IMR-90 (cell line): ENCODE data around the gene PAX1. TPM values are rescaled to one million over a fixed set of nuclear protein-coding genes. Genes with fewer than 3 reads are reported as not detected.

ENCODE experiments used
- ATAC-seq: fragments of 200-7000 bp; cut with Tn5 transposase; 2 replicates; pipeline ENCODE4 v1.9.1; 2020; ENCODE audit warnings: low read depth, mild to moderate bottlenecking, moderate library complexity
- BruUV-seq: library from RNA; stranded (reverse); fragments of 400-500 nt; replicated peaks from 2 replicates; lab custom pipeline; 2021; lab: Mats Ljungman, UMichigan
- CTCF ChIA-PET: fragments of 300-600 bp; formaldehyde crosslinking; extraction: SDS; loops from one replicate; lab custom pipeline; 2021; ENCODE audit warnings: antibody characterized with exemption; lab: Yijun Ruan, JAX
- POLR2A ChIA-PET: fragments of 300-600 bp; sonication (Branson Sonifier 250); formaldehyde crosslinking; loops from one replicate; lab custom pipeline; 2022; ENCODE audit warnings: antibody characterized with exemption; ENCODE audit not compliant: unreplicated experiment; lab: Charles Lee
- DNase-seq: peaks from one replicate; pipeline ENCODE4 v3.0.0; 2013
- H2AFZ ChIP-seq: replicated peaks from 2 replicates; pipeline ENCODE3; 2013; ENCODE audit warnings: low read length, mild to moderate bottlenecking; ENCODE audit not compliant: poor library complexity
- H2AK5ac ChIP-seq: 2 replicates; pipeline ENCODE4 v1.6.1; 2013; ENCODE audit warnings: low read depth, low read length, inconsistent platforms
- H2AK9ac ChIP-seq: replicated peaks from 2 replicates; pipeline ENCODE3; 2013; ENCODE audit warnings: mild to moderate bottlenecking, low read depth, low read length, moderate library complexity; ENCODE audit not compliant: poor library complexity
- H2BK120ac ChIP-seq: 2 replicates; pipeline ENCODE4 v1.6.1; 2013; ENCODE audit warnings: low read depth, low read length, inconsistent platforms
- H2BK15ac ChIP-seq: 3 replicates; pipeline ENCODE4 v1.6.1; 2013; ENCODE audit warnings: low read depth, low read length, inconsistent platforms
- H2BK20ac ChIP-seq: 2 replicates; pipeline ENCODE4 v1.6.1; 2013; ENCODE audit warnings: low read depth, mild to moderate bottlenecking, inconsistent platforms, low read length, moderate library complexity
- H2BK5ac ChIP-seq: 2 replicates; pipeline ENCODE4 v1.6.1; 2013; ENCODE audit warnings: mild to moderate bottlenecking, low read depth, low read length, inconsistent platforms; ENCODE audit not compliant: poor library complexity, severe bottlenecking
- H3K14ac ChIP-seq: replicated peaks from 2 replicates; pipeline ENCODE4 v1.6.1; 2013; ENCODE audit warnings: low read depth, low read length, inconsistent platforms
- H3K18ac ChIP-seq: 2 replicates; pipeline ENCODE4 v1.6.1; 2013; ENCODE audit warnings: low read depth, low read length, control low read depth
- H3K23ac ChIP-seq: 2 replicates; pipeline ENCODE4 v1.6.1; 2013; ENCODE audit warnings: low read depth, low read length, inconsistent platforms
- H3K27ac ChIP-seq: 2 replicates; pipeline ENCODE4 v1.5.1; 2013; ENCODE audit warnings: mild to moderate bottlenecking, control low read depth, low read length; ENCODE audit not compliant: insufficient read depth
- H3K27me3 ChIP-seq: 2 replicates; pipeline ENCODE4 v1.6.1; 2013; ENCODE audit warnings: low read length; ENCODE audit not compliant: control insufficient read depth, insufficient read depth
- H3K36me3 ChIP-seq: 2 replicates; pipeline ENCODE4 v1.6.1; 2013; ENCODE audit warnings: low read length, mixed read lengths; ENCODE audit not compliant: control insufficient read depth, insufficient read depth
- H3K4ac ChIP-seq: 2 replicates; pipeline ENCODE4 v1.6.1; 2013; ENCODE audit warnings: low read depth, low read length, inconsistent platforms
- H3K4me1 ChIP-seq: 2 replicates; pipeline ENCODE4 v1.6.1; 2013; ENCODE audit warnings: low read length, mixed read lengths; ENCODE audit not compliant: control insufficient read depth, insufficient read depth
- H3K4me2 ChIP-seq: 2 replicates; pipeline ENCODE4 v1.6.1; 2013; ENCODE audit warnings: low read depth, mild to moderate bottlenecking, control low read depth, low read length, moderate library complexity
- H3K4me3 ChIP-seq: 2 replicates; pipeline ENCODE4 v1.5.1; 2013; ENCODE audit warnings: low read depth, mild to moderate bottlenecking, control low read depth, low read length, moderate library complexity; ENCODE audit not compliant: insufficient read depth
- H3K56ac ChIP-seq: 2 replicates; pipeline ENCODE4 v1.6.1; 2013; ENCODE audit warnings: low read length, inconsistent platforms; ENCODE audit not compliant: insufficient read depth; ENCODE audit errors: extremely low read depth
- H3K79me1 ChIP-seq, 2 experiments: 2 replicates each; pipeline ENCODE4 v1.6.1; 2013; ENCODE audit warnings: low read length in 2 of 2, inconsistent platforms in 1 of 2, low read depth in 1 of 2
- H3K9ac ChIP-seq: 2 replicates; pipeline ENCODE4 v1.6.1; 2013; ENCODE audit warnings: low read depth, low read length, control low read depth
- H3K9me1 ChIP-seq: 2 replicates; pipeline ENCODE4 v1.6.1; 2013; ENCODE audit warnings: low read length, inconsistent platforms; ENCODE audit not compliant: insufficient read depth
- H3K9me3 ChIP-seq: 2 replicates; pipeline ENCODE4 v1.6.1; 2013; ENCODE audit warnings: low read length; ENCODE audit not compliant: control insufficient read depth, insufficient read depth
- H4K20me1 ChIP-seq: 2 replicates; pipeline ENCODE4 v1.6.1; 2013; ENCODE audit warnings: low read length, inconsistent platforms; ENCODE audit not compliant: insufficient read depth
- H4K5ac ChIP-seq: 2 replicates; pipeline ENCODE4 v1.6.1; 2013; ENCODE audit warnings: mild to moderate bottlenecking, low read depth, low read length, control low read depth
- H4K8ac ChIP-seq, 2 experiments: 2 replicates each; pipeline ENCODE4 v1.6.1; 2013; ENCODE audit warnings: low read depth in 2 of 2, low read length in 2 of 2, control low read depth in 1 of 2, inconsistent platforms in 1 of 2
- H4K91ac ChIP-seq: 2 replicates; pipeline ENCODE4 v1.6.1; 2013; ENCODE audit warnings: low read depth, low read length, inconsistent platforms; ENCODE audit not compliant: insufficient read depth
- BHLHE40 ChIP-seq: fragments of 150-350 bp; IDR thresholded peaks from 2 replicates; pipeline ENCODE4 v1.6.1; 2016; ENCODE audit warnings: mild to moderate bottlenecking, low read depth, low read length
- CEBPB ChIP-seq: IDR thresholded peaks from 2 replicates; pipeline ENCODE4 v1.6.1; 2012; ENCODE audit warnings: low read depth, low read length, improper control_type of control experiment
- CHD1 ChIP-seq: IDR thresholded peaks from 2 replicates; pipeline ENCODE4 v1.6.1; 2012; ENCODE audit warnings: low read depth, low read length, improper control_type of control experiment
- FOS ChIP-seq: fragments of 150-350 bp; IDR thresholded peaks from 2 replicates; pipeline ENCODE4 v1.6.1; 2016; ENCODE audit warnings: low read depth, low read length
- MAFK ChIP-seq: IDR thresholded peaks from 2 replicates; pipeline ENCODE4 v1.6.1; 2012; ENCODE audit warnings: low read depth, low read length, improper control_type of control experiment
- MXI1 ChIP-seq: IDR thresholded peaks from 2 replicates; pipeline ENCODE4 v1.6.1; 2012; ENCODE audit warnings: low read depth, mild to moderate bottlenecking, low read length, moderate library complexity, borderline replicate concordance
- NFE2L2 ChIP-seq: fragments of 150-350 bp; IDR thresholded peaks from 2 replicates; pipeline ENCODE4 v1.6.1; 2016; ENCODE audit warnings: low read depth, mild to moderate bottlenecking, low read length
- RAD21 ChIP-seq: IDR thresholded peaks from 2 replicates; pipeline ENCODE4 v1.6.1; 2012; ENCODE audit warnings: low read length, improper control_type of control experiment
- WGBS, 2 experiments: methylation state at CpG; one replicate each; pipeline versions ENCODE4 v1.1.5 to v1.1.7; 2013; ENCODE audit warnings: missing lambda C conversion rate in 2 of 2; ENCODE audit not compliant: insufficient read length in 1 of 2; ENCODE audit errors: extremely low coverage in 2 of 2; 5-methylcytosine and 5-hydroxymethylcytosine counted together
- dilution Hi-C: fragments of 300-500 bp; cut with HindIII; formaldehyde crosslinking; loops from one replicate; pipeline ENCODE4 v1.14.3; 2018; ENCODE audit warnings: low sequenced_read_pairs; ENCODE audit not compliant: unreplicated experiment
- in situ Hi-C: fragments of 300-500 bp; cut with MboI; formaldehyde crosslinking; loops from 3 replicates; pipeline ENCODE4 v1.14.3; 2019; ENCODE audit warnings: low sequenced_read_pairs, inconsistent platforms, mixed read lengths
- intact Hi-C: fragments of 100-400 bp; cut with micrococcal nuclease; formaldehyde crosslinking; loops from 2 replicates; pipeline ENCODE4 v1.10.0; 2022
- polyA plus RNA-seq, 3 experiments: library from polyadenylated mRNA; depleted of rRNA; stranded (reverse); fragments of >200 nt; gene quantifications; 2 replicates each; pipeline ENCODE4 v1.2.3, GENCODE V29; 2012; ENCODE audit warnings: low replicate concordance in 1 of 3
- total RNA-seq: library from RNA; depleted of rRNA; stranded (reverse); fragments of >200 nt; gene quantifications from 2 replicates; pipeline ENCODE4 v1.2.3, GENCODE V29; 2012
- TF ChIP-seq, protein P1 (sequence below): fragments of 150-350 bp; IDR thresholded peaks from 2 replicates; pipeline ENCODE4 v1.6.1; 2016; ENCODE audit warnings: low read depth, mild to moderate bottlenecking, low read length, moderate library complexity, borderline replicate concordance
- TF ChIP-seq, protein P2 (sequence below): conservative IDR thresholded peaks from 2 replicates; pipeline ENCODE4 v1.5.1; 2012; ENCODE audit warnings: mild to moderate bottlenecking, low read depth, low read length, improper control_type of control experiment

Gene PAX1
- total and polyA plus RNA-seq, 2 of the 4 experiments (the other 2 are of a cell fraction) = not detected

DNA sequence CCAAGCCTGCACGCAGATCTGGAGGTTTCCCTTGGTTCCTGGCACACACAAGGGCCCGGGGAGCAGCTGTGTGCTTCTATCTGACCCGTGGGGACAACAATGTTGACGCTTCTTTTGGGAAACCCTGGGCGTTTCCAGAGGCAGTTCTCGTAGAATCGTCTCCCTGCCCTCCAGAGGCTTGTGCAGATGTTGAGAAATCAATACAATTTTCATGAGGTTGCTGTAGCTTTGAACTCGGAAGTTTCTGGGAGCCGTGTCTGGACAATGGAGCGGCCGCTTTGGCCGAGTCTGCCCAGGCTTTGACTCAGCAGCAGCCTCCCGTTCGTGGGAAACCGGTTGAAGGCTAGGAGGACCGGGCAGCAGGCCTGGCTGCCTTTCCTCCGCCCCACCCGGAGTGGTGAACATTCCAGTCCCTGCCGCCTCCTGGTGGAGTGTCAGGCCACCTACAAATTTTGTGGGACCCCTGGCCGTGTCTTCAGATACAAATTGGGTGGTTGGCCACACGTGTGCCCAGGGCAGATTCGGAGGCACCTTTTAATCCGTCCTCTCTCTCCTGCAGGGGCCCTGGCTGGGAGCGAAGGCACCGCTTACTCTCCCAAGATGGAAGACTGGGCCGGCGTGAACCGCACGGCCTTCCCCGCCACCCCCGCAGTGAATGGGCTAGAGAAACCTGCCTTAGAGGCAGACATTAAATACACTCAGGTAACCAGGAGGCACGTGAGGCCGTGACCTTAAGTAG lies 2.7 kb downstream of the PAX1 start:
- no peak for ATAC-seq
- H3K14ac ChIP-seq = no peak overlapping the region
- H2BK5ac ChIP-seq = no peak overlapping the region
- no peak overlapping the region for H3K9ac ChIP-seq
- H4K5ac ChIP-seq = no peak overlapping the region
- ChIA-PET POLR2A (no interaction called here), CTCF (interaction anchor here (0.8 kb wide), 1 partner anchor 11 kb away, joined by 3 read pairs; no protein-coding TSS in a partner anchor)
- dilution Hi-C loops (no loop called here), in situ Hi-C loops (loop anchor here (25.0 kb wide), 1 partner anchor 604 kb away; no protein-coding TSS in a partner anchor), intact Hi-C loops (no loop called here)
- no peak overlapping the region for H3K56ac ChIP-seq
- H4K91ac ChIP-seq = no peak overlapping the region
- H3K4me2 ChIP-seq = no peak overlapping the region
- no peak overlapping the region for H3K23ac ChIP-seq
- no peaks in the 10 kb centered on the region for H3K4me1 ChIP-seq
- WGBS, 2 experiments = 1% methylated on average over 17 of the region's 33 CpGs; no CpG with 5 or more reads in 1 of the 2 experiments
- no peak for DNase-seq
- no peak overlapping the region for H2AK9ac ChIP-seq
- H3K36me3 ChIP-seq = no peaks in the 10 kb centered on the region
- TF ChIP-seq NFE2L2 (no peak), MAFK (no peak), CEBPB (no peak), CHD1 (no peak), FOS (no peak), RAD21 (no peak), BHLHE40 (no peak), MXI1 (no peak)
- TF ChIP-seq, protein P1, sequence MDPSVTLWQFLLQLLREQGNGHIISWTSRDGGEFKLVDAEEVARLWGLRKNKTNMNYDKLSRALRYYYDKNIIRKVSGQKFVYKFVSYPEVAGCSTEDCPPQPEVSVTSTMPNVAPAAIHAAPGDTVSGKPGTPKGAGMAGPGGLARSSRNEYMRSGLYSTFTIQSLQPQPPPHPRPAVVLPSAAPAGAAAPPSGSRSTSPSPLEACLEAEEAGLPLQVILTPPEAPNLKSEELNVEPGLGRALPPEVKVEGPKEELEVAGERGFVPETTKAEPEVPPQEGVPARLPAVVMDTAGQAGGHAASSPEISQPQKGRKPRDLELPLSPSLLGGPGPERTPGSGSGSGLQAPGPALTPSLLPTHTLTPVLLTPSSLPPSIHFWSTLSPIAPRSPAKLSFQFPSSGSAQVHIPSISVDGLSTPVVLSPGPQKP = no peak
- TF ChIP-seq, protein P2, sequence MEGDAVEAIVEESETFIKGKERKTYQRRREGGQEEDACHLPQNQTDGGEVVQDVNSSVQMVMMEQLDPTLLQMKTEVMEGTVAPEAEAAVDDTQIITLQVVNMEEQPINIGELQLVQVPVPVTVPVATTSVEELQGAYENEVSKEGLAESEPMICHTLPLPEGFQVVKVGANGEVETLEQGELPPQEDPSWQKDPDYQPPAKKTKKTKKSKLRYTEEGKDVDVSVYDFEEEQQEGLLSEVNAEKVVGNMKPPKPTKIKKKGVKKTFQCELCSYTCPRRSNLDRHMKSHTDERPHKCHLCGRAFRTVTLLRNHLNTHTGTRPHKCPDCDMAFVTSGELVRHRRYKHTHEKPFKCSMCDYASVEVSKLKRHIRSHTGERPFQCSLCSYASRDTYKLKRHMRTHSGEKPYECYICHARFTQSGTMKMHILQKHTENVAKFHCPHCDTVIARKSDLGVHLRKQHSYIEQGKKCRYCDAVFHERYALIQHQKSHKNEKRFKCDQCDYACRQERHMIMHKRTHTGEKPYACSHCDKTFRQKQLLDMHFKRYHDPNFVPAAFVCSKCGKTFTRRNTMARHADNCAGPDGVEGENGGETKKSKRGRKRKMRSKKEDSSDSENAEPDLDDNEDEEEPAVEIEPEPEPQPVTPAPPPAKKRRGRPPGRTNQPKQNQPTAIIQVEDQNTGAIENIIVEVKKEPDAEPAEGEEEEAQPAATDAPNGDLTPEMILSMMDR = no peak
- H3K27me3 ChIP-seq = peaks cover 54% of the 10 kb centered on the region
- H2AFZ ChIP-seq = no peak overlapping the region
- H3K4me3 ChIP-seq = no peak overlapping the region
- no peak overlapping the region for H2BK15ac ChIP-seq
- H3K9me1 ChIP-seq = no peaks in the 10 kb centered on the region
- H3K27ac ChIP-seq = no peak overlapping the region
- H4K8ac ChIP-seq = no peak overlapping the region
- H4K20me1 ChIP-seq = no peaks in the 10 kb centered on the region
- no peak overlapping the region for H2BK20ac ChIP-seq
- H3K4ac ChIP-seq = no peak overlapping the region
- no TSS peak for BruUV-seq
- H2BK120ac ChIP-seq = no peak overlapping the region
- H2AK5ac ChIP-seq = no peak overlapping the region
- H3K79me1 ChIP-seq = no peaks in the 10 kb centered on the region
- no peak overlapping the region for H3K18ac ChIP-seq
- H3K9me3 ChIP-seq = no peaks in the 10 kb centered on the region
